A673 (cell line): ENCODE measurements around the gene SLFN5. TPM values are rescaled to one million over a fixed set of nuclear protein-coding genes. Genes with fewer than 3 reads are reported as not detected.

Experiments used
- BruUV-seq: library from RNA; stranded (reverse); fragments of 400-500 nt; replicated peaks from 2 replicates; lab custom pipeline; 2021; lab: Mats Ljungman, UMichigan
- CTCF ChIA-PET: fragments of 300-600 bp; sonication (Branson Sonifier 250); formaldehyde crosslinking; loops from one replicate; lab custom pipeline; 2022; ENCODE audit warnings: antibody characterized with exemption; lab: Charles Lee
- POLR2A ChIA-PET: fragments of 300-600 bp; sonication (Branson Sonifier 250); formaldehyde crosslinking; loops from one replicate; lab custom pipeline; 2022; ENCODE audit warnings: antibody characterized with exemption; ENCODE audit not compliant: low non-redundant PET; lab: Charles Lee
- DNase-seq: peaks from one replicate; pipeline ENCODE4 v3.0.0-alpha.2; 2015; ENCODE audit warnings: low spot score
- H3K27ac ChIP-seq: fragments of 200-600 bp; sonication (generic); 2 replicates; pipeline ENCODE4 v1.5.1; 2016; ENCODE audit warnings: mixed run types, low read depth, mild to moderate bottlenecking, mixed read lengths, antibody characterized with exemption, low read length; ENCODE audit not compliant: poor library complexity, severe bottlenecking
- H3K27me3 ChIP-seq: fragments of 200-600 bp; sonication (generic); replicated peaks from 2 replicates; pipeline ENCODE4 v1.6.1; 2017; ENCODE audit warnings: mixed run types, low read depth, mild to moderate bottlenecking, mixed read lengths, antibody characterized with exemption, low read length; ENCODE audit not compliant: insufficient read depth, poor library complexity
- H3K36me3 ChIP-seq: fragments of 200-600 bp; sonication (generic); 2 replicates; pipeline ENCODE4 v1.6.1; 2016; ENCODE audit warnings: mixed run types, mild to moderate bottlenecking, mixed read lengths, antibody characterized with exemption, low read length; ENCODE audit not compliant: insufficient read depth, poor library complexity, severe bottlenecking
- H3K4me1 ChIP-seq: fragments of 200-600 bp; sonication (generic); 2 replicates; pipeline ENCODE4 v1.6.1; 2017; ENCODE audit warnings: mixed run types, mild to moderate bottlenecking, mixed read lengths, antibody characterized with exemption, low read length; ENCODE audit not compliant: insufficient read depth, poor library complexity, severe bottlenecking
- H3K4me3 ChIP-seq: fragments of 200-600 bp; sonication (generic); 2 replicates; pipeline ENCODE4 v1.5.1; 2016; ENCODE audit warnings: low read depth, mixed run types, mild to moderate bottlenecking, mixed read lengths, low read length; ENCODE audit not compliant: poor library complexity, severe bottlenecking
- H3K9me3 ChIP-seq: fragments of 200-600 bp; sonication (generic); 2 replicates; pipeline ENCODE4 v1.6.1; 2016; ENCODE audit warnings: mixed run types, low read depth, mild to moderate bottlenecking, mixed read lengths, antibody characterized with exemption, low read length; ENCODE audit not compliant: poor library complexity, severe bottlenecking
- CTCF ChIP-seq: fragments of 300-800, 200-600 bp; sonication (generic); conservative IDR thresholded peaks from 2 replicates; pipeline ENCODE4 v1.5.1; 2017; ENCODE audit warnings: low read depth, mild to moderate bottlenecking, antibody characterized with exemption, low read length, moderate library complexity, mixed read lengths
- EZH2 ChIP-seq: fragments of 200-600 bp; sonication (generic); IDR thresholded peaks from 2 replicates; pipeline ENCODE4 v1.6.1; 2017; ENCODE audit warnings: borderline replicate concordance, low read depth, mild to moderate bottlenecking, mixed read lengths, antibody characterized with exemption, low read length; ENCODE audit not compliant: poor library complexity, severe bottlenecking
- intact Hi-C: fragments of 100-400 bp; cut with micrococcal nuclease; formaldehyde crosslinking; loops from one replicate; pipeline ENCODE4 v1.10.0; 2022; ENCODE audit not compliant: unreplicated experiment
- total RNA-seq: library from RNA; stranded (reverse); gene quantifications from 2 replicates; pipeline ENCODE4 v1.2.3, GENCODE V29; 2021

Gene SLFN5
- total RNA-seq, 1 experiment from 2014 or later = 5.2 TPM

GRCh38 chr17:35252651-35253050 lies 9.8 kb downstream of the SLFN5 start:
- intact Hi-C loops = no loop called here
- Histone ChIP-seq H3K4me1 (peaks cover 7% of the 10 kb centered on the region), H3K27me3 (no peaks in the 10 kb centered on the region), H3K4me3 (no peak overlapping the region), H3K9me3 (no peaks in the 10 kb centered on the region), H3K27ac (no peak overlapping the region), H3K36me3 (no peaks in the 10 kb centered on the region)
- no peak for DNase-seq
- BruUV-seq = no TSS peak
- POLR2A ChIA-PET = no interaction called here
- TF ChIP-seq EZH2 (no peak), CTCF (no peak)
- CTCF ChIA-PET = no interaction called here

GRCh38 chr17:35254107-35254773 lies 11.4 kb downstream of the SLFN5 start:
- DNase-seq = peak; percentile 60
- H3K27ac ChIP-seq = no peak overlapping the region

GRCh38 chr17:35255316-35255715 lies 12.4 kb downstream of the SLFN5 start:
- Histone ChIP-seq H3K27me3 (no peaks in the 10 kb centered on the region), H3K4me1 (peaks cover 8% of the 10 kb centered on the region), H3K27ac (no peak overlapping the region), H3K9me3 (no peaks in the 10 kb centered on the region), H3K4me3 (no peak overlapping the region), H3K36me3 (no peaks in the 10 kb centered on the region)
- intact Hi-C loops = no loop called here
- no peak for DNase-seq
- TF ChIP-seq EZH2 (no peak), CTCF (no peak)
- no TSS peak for BruUV-seq
- POLR2A ChIA-PET = no interaction called here
- CTCF ChIA-PET = no interaction called here

More at GRCh38 chr17:35254107-35254773, 11.4 kb downstream of the SLFN5 start:
- Histone ChIP-seq H3K4me1 (peaks cover 8% of the 10 kb centered on the region), H3K27me3 (no peaks in the 10 kb centered on the region), H3K9me3 (no peaks in the 10 kb centered on the region), H3K4me3 (no peak overlapping the region), H3K36me3 (no peaks in the 10 kb centered on the region)
- TF ChIP-seq EZH2 (no peak), CTCF (no peak)
- intact Hi-C loops = no loop called here
- POLR2A ChIA-PET = no interaction called here
- CTCF ChIA-PET = no interaction called here
- BruUV-seq = no TSS peak
